ENCODE measurements around the gene FGF12.

DNA sequence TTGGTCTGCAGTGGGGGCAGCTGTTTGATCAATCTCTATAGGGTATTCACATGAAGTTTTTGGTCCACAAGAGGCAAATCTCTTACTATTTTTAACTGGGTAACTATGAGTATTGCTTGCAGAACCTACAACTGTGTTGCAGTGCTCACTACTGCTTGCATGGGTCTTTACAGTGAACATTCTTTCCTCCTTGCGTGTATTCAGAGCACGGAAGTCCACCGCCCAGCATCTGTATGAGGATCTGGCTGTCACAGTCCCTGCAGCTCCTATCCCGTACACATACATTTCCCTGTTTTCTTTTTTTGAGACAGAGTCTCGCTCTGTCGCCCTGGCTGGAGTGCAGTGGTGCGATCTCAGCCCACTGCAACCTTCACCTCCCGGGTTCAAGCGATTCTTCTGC, 449.9 kb downstream of the FGF12 start:
- TF ChIP-seq, protein P1, sequence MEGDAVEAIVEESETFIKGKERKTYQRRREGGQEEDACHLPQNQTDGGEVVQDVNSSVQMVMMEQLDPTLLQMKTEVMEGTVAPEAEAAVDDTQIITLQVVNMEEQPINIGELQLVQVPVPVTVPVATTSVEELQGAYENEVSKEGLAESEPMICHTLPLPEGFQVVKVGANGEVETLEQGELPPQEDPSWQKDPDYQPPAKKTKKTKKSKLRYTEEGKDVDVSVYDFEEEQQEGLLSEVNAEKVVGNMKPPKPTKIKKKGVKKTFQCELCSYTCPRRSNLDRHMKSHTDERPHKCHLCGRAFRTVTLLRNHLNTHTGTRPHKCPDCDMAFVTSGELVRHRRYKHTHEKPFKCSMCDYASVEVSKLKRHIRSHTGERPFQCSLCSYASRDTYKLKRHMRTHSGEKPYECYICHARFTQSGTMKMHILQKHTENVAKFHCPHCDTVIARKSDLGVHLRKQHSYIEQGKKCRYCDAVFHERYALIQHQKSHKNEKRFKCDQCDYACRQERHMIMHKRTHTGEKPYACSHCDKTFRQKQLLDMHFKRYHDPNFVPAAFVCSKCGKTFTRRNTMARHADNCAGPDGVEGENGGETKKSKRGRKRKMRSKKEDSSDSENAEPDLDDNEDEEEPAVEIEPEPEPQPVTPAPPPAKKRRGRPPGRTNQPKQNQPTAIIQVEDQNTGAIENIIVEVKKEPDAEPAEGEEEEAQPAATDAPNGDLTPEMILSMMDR (IDR thresholded peaks at IDR 0.05; ENCODE audit: low read depth, low read length): no peak
- no peak for TF ChIP-seq EZH2phosphoT487 (IDR thresholded peaks at IDR 0.05; ENCODE audit: low read depth)

Data from OCI-LY3 (cell line).